H9 (cell line): ENCODE measurements around the gene CKLF. TPM values are rescaled to one million over a fixed set of nuclear protein-coding genes. Genes with fewer than 3 reads are reported as not detected.

Experiments
- DNase-seq: peaks from one replicate; pipeline ENCODE4 v3.0.0-alpha.2; 2017
- H2AFZ ChIP-seq: one replicate; pipeline ENCODE4 v1.6.1; 2013; ENCODE audit warnings: mild to moderate bottlenecking, low read length, control low read depth, moderate library complexity
- H2AK5ac ChIP-seq: 2 replicates; pipeline ENCODE4 v1.6.1; 2013; ENCODE audit warnings: low read length, control low read depth, mixed read lengths; ENCODE audit not compliant: insufficient read length
- H2BK120ac ChIP-seq: one replicate; pipeline ENCODE4 v1.6.1; 2013; ENCODE audit warnings: low read depth, mild to moderate bottlenecking, low read length, control low read depth, inconsistent platforms; ENCODE audit not compliant: poor library complexity, severe bottlenecking
- H2BK12ac ChIP-seq: 2 replicates; pipeline ENCODE4 v1.6.1; 2013; ENCODE audit warnings: low read length, control low read depth, mixed read lengths, low read depth; ENCODE audit not compliant: insufficient read length
- H2BK15ac ChIP-seq: 2 replicates; pipeline ENCODE4 v1.6.1; 2013; ENCODE audit warnings: low read depth, low read length, control low read depth
- H2BK20ac ChIP-seq: one replicate; pipeline ENCODE4 v1.6.1; 2013; ENCODE audit warnings: low read depth, mild to moderate bottlenecking, low read length, control low read depth, inconsistent platforms; ENCODE audit not compliant: poor library complexity, severe bottlenecking
- H2BK5ac ChIP-seq: 2 replicates; pipeline ENCODE4 v1.6.1; 2013; ENCODE audit warnings: low read length, control low read depth, mixed read lengths; ENCODE audit not compliant: insufficient read length
- H3K14ac ChIP-seq: 2 replicates; pipeline ENCODE4 v1.6.1; 2013; ENCODE audit warnings: low read length, control low read depth; ENCODE audit not compliant: insufficient read depth
- H3K18ac ChIP-seq: 2 replicates; pipeline ENCODE4 v1.6.1; 2013; ENCODE audit warnings: low read depth, mild to moderate bottlenecking, mixed read lengths, low read length, control low read depth; ENCODE audit not compliant: insufficient read length
- H3K23ac ChIP-seq: 2 replicates; pipeline ENCODE4 v1.6.1; 2013; ENCODE audit warnings: low read length, control low read depth, mixed read lengths, low read depth; ENCODE audit not compliant: insufficient read length
- H3K23me2 ChIP-seq: 2 replicates; pipeline ENCODE4 v1.6.1; 2013; ENCODE audit warnings: low read depth, mild to moderate bottlenecking, mixed read lengths, low read length, control low read depth; ENCODE audit not compliant: insufficient read length, poor library complexity, severe bottlenecking
- H3K27ac ChIP-seq: 2 replicates; pipeline ENCODE4 v1.5.1; 2013; ENCODE audit warnings: low read length, control low read depth, mixed read lengths, low read depth; ENCODE audit not compliant: insufficient read length
- H3K27me3 ChIP-seq: 2 replicates; pipeline ENCODE4 v1.6.1; 2013; ENCODE audit warnings: low read length, control low read depth, inconsistent platforms; ENCODE audit not compliant: insufficient read depth
- H3K4ac ChIP-seq: 2 replicates; pipeline ENCODE4 v1.6.1; 2013; ENCODE audit warnings: low read depth, mild to moderate bottlenecking, control low read depth, inconsistent platforms, low read length, moderate library complexity
- H3K4me1 ChIP-seq: 2 replicates; pipeline ENCODE4 v1.6.1; 2013; ENCODE audit warnings: low read length, control low read depth, inconsistent platforms; ENCODE audit not compliant: insufficient read depth
- H3K4me2 ChIP-seq: 2 replicates; pipeline ENCODE4 v1.6.1; 2013; ENCODE audit warnings: low read length, control low read depth, mixed read lengths; ENCODE audit not compliant: insufficient read length, insufficient read depth
- H3K56ac ChIP-seq: 2 replicates; pipeline ENCODE4 v1.6.1; 2013; ENCODE audit warnings: low read depth, mild to moderate bottlenecking, mixed read lengths, low read length, control low read depth; ENCODE audit not compliant: insufficient read length
- H3K79me1 ChIP-seq: 2 replicates; pipeline ENCODE4 v1.6.1; 2013; ENCODE audit warnings: low read depth, mild to moderate bottlenecking, moderate library complexity, low read length, control low read depth, inconsistent platforms; ENCODE audit not compliant: insufficient read depth, poor library complexity, severe bottlenecking
- H3K79me2 ChIP-seq: 2 replicates; pipeline ENCODE4 v1.6.1; 2013; ENCODE audit warnings: low read length, control low read depth, inconsistent platforms; ENCODE audit not compliant: insufficient read depth
- H3K9ac ChIP-seq: 2 replicates; pipeline ENCODE4 v1.6.1; 2013; ENCODE audit warnings: low read length, control low read depth, mixed read lengths; ENCODE audit not compliant: insufficient read length; ENCODE audit errors: extremely low read depth
- H3K9me3 ChIP-seq: one replicate; pipeline ENCODE4 v1.6.1; 2013; ENCODE audit warnings: low read depth, low read length, inconsistent platforms; ENCODE audit not compliant: control insufficient read depth
- H3T11ph ChIP-seq: one replicate; pipeline ENCODE4 v1.6.1; 2013; ENCODE audit warnings: mild to moderate bottlenecking, low read length, control low read depth, inconsistent platforms
- H4K20me1 ChIP-seq: one replicate; pipeline ENCODE4 v1.6.1; 2013; ENCODE audit not compliant: control insufficient read depth, insufficient read length, insufficient read depth
- H4K5ac ChIP-seq: 2 replicates; pipeline ENCODE4 v1.6.1; 2013; ENCODE audit warnings: low read depth, mild to moderate bottlenecking, mixed read lengths, low read length, control low read depth; ENCODE audit not compliant: insufficient read length
- H4K8ac ChIP-seq: replicated peaks from 2 replicates; pipeline ENCODE4 v1.6.1; 2013; ENCODE audit warnings: low read length, control low read depth, mixed read lengths, low read depth; ENCODE audit not compliant: insufficient read length
- H4K91ac ChIP-seq: 2 replicates; pipeline ENCODE4 v1.6.1; 2013; ENCODE audit warnings: low read depth, mild to moderate bottlenecking, moderate library complexity, mixed read lengths, low read length, control low read depth; ENCODE audit not compliant: insufficient read length
- H3K27ac Mint-ChIP-seq, 3 experiments: 2 replicates in 2 of 3; 3 replicates in 1 of 3; pipeline ENCODE4 v1.8.0; 2020 to 2021; ENCODE audit warnings: mixed read lengths in 3 of 3, mild to moderate bottlenecking in 1 of 3, moderate library complexity in 1 of 3
- H3K27me3 Mint-ChIP-seq: 2 replicates; pipeline ENCODE4 v1.8.0; 2021; ENCODE audit warnings: low read depth, mild to moderate bottlenecking, moderate library complexity, mixed read lengths
- H3K36me3 Mint-ChIP-seq, 3 experiments: 2 replicates in 2 of 3; 3 replicates in 1 of 3; pipeline ENCODE4 v1.8.0; 2020 to 2021; ENCODE audit warnings: low read depth in 3 of 3, mixed read lengths in 3 of 3; ENCODE audit not compliant: insufficient read depth in 1 of 3
- H3K4me1 Mint-ChIP-seq, 2 experiments: 2 replicates each; pipeline ENCODE4 v1.8.0; 2020; ENCODE audit warnings: mixed read lengths in 2 of 2
- H3K4me3 Mint-ChIP-seq, 2 experiments: 2 replicates in 1 of 2; 3 replicates in 1 of 2; pipeline ENCODE4 v1.8.0; 2020 to 2021; ENCODE audit warnings: mild to moderate bottlenecking in 2 of 2, mixed read lengths in 2 of 2, moderate library complexity in 1 of 2
- H3K9me3 Mint-ChIP-seq, 2 experiments: 2 replicates in 1 of 2; 3 replicates in 1 of 2; pipeline ENCODE4 v1.8.0; 2020; ENCODE audit warnings: mild to moderate bottlenecking in 2 of 2, mixed read lengths in 2 of 2, moderate library complexity in 1 of 2
- WGBS: extraction: QIAGEN DNeasy Blood & Tissue Kit; methylation state at CpG from one replicate; pipeline ENCODE4 v1.1.7; 2013; ENCODE audit warnings: missing lambda C conversion rate, low lambda C conversion rate, mixed read lengths; ENCODE audit not compliant: insufficient read length; ENCODE audit errors: extremely low coverage; 5-methylcytosine and 5-hydroxymethylcytosine counted together
- total RNA-seq: library from RNA; stranded (reverse); gene quantifications from 2 replicates; pipeline ENCODE4 v1.2.1, GENCODE V29; 2021
- TF ChIP-seq, protein P1 (sequence below): fragments of 200-600 bp; sonication (generic); conservative IDR thresholded peaks from 3 replicates; pipeline ENCODE4 v1.8.0; 2021; ENCODE audit warnings: antibody characterized with exemption, mild to moderate bottlenecking

The CKLF gene
- total RNA-seq, 1 experiment from 2014 or later = 23.1 TPM

DNA sequence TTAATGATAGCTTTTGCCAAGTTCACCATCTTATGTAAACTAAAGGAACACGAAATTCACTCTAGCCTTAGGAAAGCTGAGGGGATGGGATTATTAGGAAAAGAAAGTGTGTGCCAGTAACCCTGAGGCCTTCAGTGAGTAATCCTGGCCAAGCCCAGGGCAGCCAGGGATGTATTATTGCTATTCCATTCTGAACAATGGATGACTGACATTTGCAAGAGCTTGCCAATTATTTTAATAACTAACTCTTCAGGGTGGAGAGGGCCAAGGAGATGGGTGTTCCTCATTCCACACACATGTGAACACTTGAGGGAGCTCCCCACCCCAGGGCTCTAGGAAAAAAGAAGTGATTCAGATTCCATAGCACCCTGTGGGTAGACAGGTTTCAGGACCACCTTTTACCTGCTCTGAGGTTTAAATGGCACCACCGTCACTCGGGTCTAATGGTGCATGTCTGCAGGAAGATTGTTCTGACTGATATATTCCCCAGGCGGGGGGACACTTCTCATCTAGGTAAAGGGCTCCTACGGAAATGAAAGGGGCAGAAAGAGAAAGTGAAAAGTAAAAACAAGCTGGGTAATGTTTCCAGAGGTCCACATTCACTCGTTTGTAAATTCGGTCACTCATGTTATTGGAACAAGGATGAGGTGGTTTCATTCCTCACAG, 44.0 kb upstream of the CKLF start:
- no peaks in the 10 kb centered on the region for H3K23me2 ChIP-seq
- no peak overlapping the region for H3K4me2 ChIP-seq
- H3K56ac ChIP-seq = no peak overlapping the region
- Mint-ChIP-seq H3K4me3 (no peak overlapping the region), H3K9me3 (no peaks in the 10 kb centered on the region; a peak in 1 of 5 replicates), H3K36me3 (peaks cover 0 to 5% (median 2%) of the 10 kb centered on the region in 3 experiments; a peak in 1 of 7 replicates), H3K27me3 (peaks cover 5% of the 10 kb centered on the region), H3K27ac (no peak overlapping the region; a peak in 1 of 7 replicates), H3K4me1 (peaks cover 25 to 30% of the 10 kb centered on the region in 2 experiments)
- no peaks in the 10 kb centered on the region for H3K9me3 ChIP-seq
- TF ChIP-seq, protein P1, sequence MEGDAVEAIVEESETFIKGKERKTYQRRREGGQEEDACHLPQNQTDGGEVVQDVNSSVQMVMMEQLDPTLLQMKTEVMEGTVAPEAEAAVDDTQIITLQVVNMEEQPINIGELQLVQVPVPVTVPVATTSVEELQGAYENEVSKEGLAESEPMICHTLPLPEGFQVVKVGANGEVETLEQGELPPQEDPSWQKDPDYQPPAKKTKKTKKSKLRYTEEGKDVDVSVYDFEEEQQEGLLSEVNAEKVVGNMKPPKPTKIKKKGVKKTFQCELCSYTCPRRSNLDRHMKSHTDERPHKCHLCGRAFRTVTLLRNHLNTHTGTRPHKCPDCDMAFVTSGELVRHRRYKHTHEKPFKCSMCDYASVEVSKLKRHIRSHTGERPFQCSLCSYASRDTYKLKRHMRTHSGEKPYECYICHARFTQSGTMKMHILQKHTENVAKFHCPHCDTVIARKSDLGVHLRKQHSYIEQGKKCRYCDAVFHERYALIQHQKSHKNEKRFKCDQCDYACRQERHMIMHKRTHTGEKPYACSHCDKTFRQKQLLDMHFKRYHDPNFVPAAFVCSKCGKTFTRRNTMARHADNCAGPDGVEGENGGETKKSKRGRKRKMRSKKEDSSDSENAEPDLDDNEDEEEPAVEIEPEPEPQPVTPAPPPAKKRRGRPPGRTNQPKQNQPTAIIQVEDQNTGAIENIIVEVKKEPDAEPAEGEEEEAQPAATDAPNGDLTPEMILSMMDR = no peak
- no peak overlapping the region for H3K4ac ChIP-seq
- no peak for DNase-seq
- H2AFZ ChIP-seq = no peak overlapping the region
- H2BK15ac ChIP-seq = no peak overlapping the region
- H3K23ac ChIP-seq = no peak overlapping the region
- WGBS = no CpG with 5 or more reads among the region's 7 CpGs
- H3K4me1 ChIP-seq = peaks cover 4% of the 10 kb centered on the region; the same call in 1 of the 2 replicates
- H3K79me1 ChIP-seq = no peaks in the 10 kb centered on the region
- no peak overlapping the region for H3K27ac ChIP-seq
- no peaks in the 10 kb centered on the region for H3K79me2 ChIP-seq
- no peak overlapping the region for H3K14ac ChIP-seq
- H3K18ac ChIP-seq = no peak overlapping the region
- H3K27me3 ChIP-seq = no peaks in the 10 kb centered on the region
- H2BK5ac ChIP-seq = no peak overlapping the region
- H3K9ac ChIP-seq = no peak overlapping the region
- no peak overlapping the region for H2BK20ac ChIP-seq
- H4K91ac ChIP-seq = no peak overlapping the region
- H4K5ac ChIP-seq = no peak overlapping the region
- no peaks in the 10 kb centered on the region for H4K20me1 ChIP-seq
- no peak overlapping the region for H2BK120ac ChIP-seq
- no peak overlapping the region for H2BK12ac ChIP-seq
- H2AK5ac ChIP-seq = no peak overlapping the region
- no peak overlapping the region for H3T11ph ChIP-seq
- H4K8ac ChIP-seq = no peak overlapping the region
